Iris pigment epithelial cell (primary cell): ENCODE measurements around the gene GALNT11.
A peak's percentile ranks its signal among the peaks of the same experiment; 100 is the strongest.

Experiments
- DNase-seq: peaks from one replicate; pipeline ENCODE4 v3.0.0-alpha.2; 2011; ENCODE audit warnings: low read depth

Gene GALNT11

GRCh38 chr7:152120210-152120609 is 94.7 kb downstream of the GALNT11 start:
- peak; percentile 31 for DNase-seq

GRCh38 chr7:152120776-152121175 is 95.3 kb downstream of the GALNT11 start:
- no peak for DNase-seq

GRCh38 chr7:152121432-152121831 is 96.0 kb downstream of the GALNT11 start:
- DNase-seq: no peak

GRCh38 chr7:152122540-152122939 is 97.1 kb downstream of the GALNT11 start:
- no peak for DNase-seq

- no peak for DNase-seq
Measured at GRCh38 chr7:152126741-152127140, 101.3 kb downstream of the GALNT11 start.

- DNase-seq: no peak
Measured at GRCh38 chr7:152127229-152127628, 101.8 kb downstream of the GALNT11 start.

GRCh38 chr7:152128252-152128651 is 102.8 kb downstream of the GALNT11 start:
- DNase-seq: no peak

GRCh38 chr7:152128741-152129461 is 103.4 kb downstream of the GALNT11 start:
- DNase-seq: no peak

GRCh38 chr7:152129682-152130081 is 104.2 kb downstream of the GALNT11 start:
- DNase-seq: no peak

- DNase-seq: no peak
Measured at GRCh38 chr7:152130658-152131590, 105.5 kb downstream of the GALNT11 start.

- no peak for DNase-seq
Measured at GRCh38 chr7:152131981-152132494, 106.6 kb downstream of the GALNT11 start.

- no peak for DNase-seq
Measured at GRCh38 chr7:152132812-152133211, 107.3 kb downstream of the GALNT11 start.

- no peak for DNase-seq
Measured at GRCh38 chr7:152133804-152134203, 108.3 kb downstream of the GALNT11 start.

GRCh38 chr7:152136686-152137085 is 111.2 kb downstream of the GALNT11 start:
- peak; percentile 52 for DNase-seq

GRCh38 chr7:152137476-152138025 is 112.1 kb downstream of the GALNT11 start:
- DNase-seq: peak; percentile 39

GRCh38 chr7:152140067-152140466 is 114.6 kb downstream of the GALNT11 start:
- DNase-seq: no peak

- DNase-seq: no peak
Measured at GRCh38 chr7:152140560-152140959, 115.1 kb downstream of the GALNT11 start.

- DNase-seq: no peak
Measured at GRCh38 chr7:152142976-152143595, 117.6 kb downstream of the GALNT11 start.

- no peak for DNase-seq
Measured at GRCh38 chr7:152144557-152145245, 119.2 kb downstream of the GALNT11 start.

GRCh38 chr7:152145853-152146466 is 120.5 kb downstream of the GALNT11 start:
- DNase-seq: peak; percentile 51

- DNase-seq: no peak
Measured at GRCh38 chr7:152148706-152149105, 123.2 kb downstream of the GALNT11 start.
